OCI-LY1 (cell line): ENCODE data around the gene EYS.

Source experiments
- H2AFZ ChIP-seq: fragments of 200-600 bp; sonication (generic), shearing (Covaris generic); 2 replicates; pipeline ENCODE4 v1.6.0; 2014; ENCODE audit warnings: antibody characterized with exemption, mild to moderate bottlenecking, low read length
- H3F3A ChIP-seq: fragments of 200-600 bp; sonication (generic), shearing (Covaris generic); 2 replicates; pipeline ENCODE4 v1.6.0; 2014; ENCODE audit warnings: mild to moderate bottlenecking, antibody characterized with exemption, low read length, moderate library complexity; ENCODE audit not compliant: insufficient read depth
- H3K27ac ChIP-seq: fragments of 200-600 bp; sonication (generic); 2 replicates; pipeline ENCODE4 v1.5.1; 2014; ENCODE audit warnings: low read length, mixed run types, mild to moderate bottlenecking, low read depth; ENCODE audit not compliant: poor library complexity, severe bottlenecking
- H3K27me3 ChIP-seq: fragments of 200-600 bp; sonication (generic); 2 replicates; pipeline ENCODE4 v1.6.0; 2014; ENCODE audit warnings: antibody characterized with exemption, mild to moderate bottlenecking, low read length, moderate library complexity; ENCODE audit not compliant: insufficient read depth
- H3K36me3 ChIP-seq: fragments of 200-600 bp; sonication (generic); 2 replicates; pipeline ENCODE4 v1.6.1; 2014; ENCODE audit warnings: mild to moderate bottlenecking, antibody characterized with exemption, low read length, moderate library complexity, mixed read lengths; ENCODE audit not compliant: insufficient read depth
- H3K4me1 ChIP-seq: fragments of 200-600 bp; sonication (generic); 2 replicates; pipeline ENCODE4 v1.5.1; 2014; ENCODE audit warnings: mild to moderate bottlenecking, low read length, moderate library complexity; ENCODE audit not compliant: insufficient read depth, severe bottlenecking
- H3K4me2 ChIP-seq: fragments of 200-600 bp; sonication (generic), shearing (Covaris generic); 2 replicates; pipeline ENCODE4 v1.6.1; 2014; ENCODE audit warnings: low read length
- H3K4me3 ChIP-seq: fragments of 200-600 bp; sonication (generic); 2 replicates; pipeline ENCODE4 v1.5.1; 2014; ENCODE audit warnings: low read length, low read depth, mild to moderate bottlenecking, mixed read lengths; ENCODE audit not compliant: poor library complexity, severe bottlenecking
- H3K79me2 ChIP-seq: fragments of 200-600 bp; shearing (Covaris generic); 2 replicates; pipeline ENCODE4 v1.6.1; 2016; ENCODE audit warnings: mixed run types, low read length, mixed read lengths; ENCODE audit not compliant: insufficient read depth
- H3K9ac ChIP-seq: fragments of 200-600 bp; sonication (generic), shearing (Covaris generic); 2 replicates; pipeline ENCODE4 v1.6.1; 2014; ENCODE audit warnings: mild to moderate bottlenecking, low read length, mixed read lengths
- H3K9me2 ChIP-seq: fragments of 200-600 bp; sonication (generic), shearing (Covaris generic); 2 replicates; pipeline ENCODE4 v1.6.1; 2014; ENCODE audit warnings: low read depth, mild to moderate bottlenecking, low read length, mixed read lengths
- H3K9me3 ChIP-seq: fragments of 200-600 bp; shearing (Covaris generic); 2 replicates; pipeline ENCODE4 v1.6.1; 2014; ENCODE audit warnings: low read length, mixed read lengths
- H4K20me1 ChIP-seq: fragments of 200-600 bp; sonication (generic), shearing (Covaris generic); 2 replicates; pipeline ENCODE4 v1.6.0; 2016; ENCODE audit warnings: mild to moderate bottlenecking, low read length; ENCODE audit not compliant: insufficient read depth
- EZH2 ChIP-seq: fragments of 200-600 bp; sonication (generic), shearing (Covaris generic); IDR thresholded peaks from 2 replicates; pipeline ENCODE4 v1.8.0; 2017; ENCODE audit warnings: borderline replicate concordance, mixed run types, mild to moderate bottlenecking, antibody characterized with exemption, low read length, moderate library complexity, mixed read lengths
- TF ChIP-seq, protein P1 (sequence below): fragments of 200-600 bp; sonication (generic), shearing (Covaris generic); IDR thresholded peaks from 2 replicates; pipeline ENCODE4 v1.5.1; 2017; ENCODE audit warnings: mild to moderate bottlenecking, antibody characterized with exemption, low read length, moderate library complexity, mixed read lengths

The EYS gene

DNA sequence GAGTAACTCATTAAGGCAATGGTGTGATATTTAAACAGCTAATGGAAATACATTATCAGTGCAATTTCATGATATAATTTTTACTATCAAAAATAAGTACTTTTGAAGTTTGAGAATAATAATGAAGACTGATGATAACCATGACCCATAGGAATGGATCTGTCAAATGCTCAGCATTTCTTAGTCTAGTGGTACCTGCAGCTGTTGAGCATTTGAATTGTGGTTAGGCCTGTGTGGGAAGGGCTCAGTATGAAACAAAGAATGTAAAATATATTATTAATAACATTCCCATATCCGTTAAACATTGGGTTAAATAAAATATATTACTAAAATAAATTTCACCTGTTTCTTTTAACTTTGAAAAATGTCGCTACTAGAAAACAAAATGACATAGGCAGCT is 1898.5 kb downstream of the EYS start:
- no peaks in the 10 kb centered on the region for H3K27me3 ChIP-seq
- no peak overlapping the region for H3K27ac ChIP-seq
- no peak overlapping the region for H3K4me2 ChIP-seq
- H3K4me3 ChIP-seq, result no peak overlapping the region
- H4K20me1 ChIP-seq, result no peaks in the 10 kb centered on the region
- no peaks in the 10 kb centered on the region for H3K9me2 ChIP-seq
- no peak overlapping the region for H3K9ac ChIP-seq
- no peak overlapping the region for H2AFZ ChIP-seq
- H3F3A ChIP-seq, result no peaks in the 10 kb centered on the region
- H3K79me2 ChIP-seq, result no peaks in the 10 kb centered on the region
- no peaks in the 10 kb centered on the region for H3K9me3 ChIP-seq
- H3K36me3 ChIP-seq, result no peaks in the 10 kb centered on the region
- TF ChIP-seq, protein P1, sequence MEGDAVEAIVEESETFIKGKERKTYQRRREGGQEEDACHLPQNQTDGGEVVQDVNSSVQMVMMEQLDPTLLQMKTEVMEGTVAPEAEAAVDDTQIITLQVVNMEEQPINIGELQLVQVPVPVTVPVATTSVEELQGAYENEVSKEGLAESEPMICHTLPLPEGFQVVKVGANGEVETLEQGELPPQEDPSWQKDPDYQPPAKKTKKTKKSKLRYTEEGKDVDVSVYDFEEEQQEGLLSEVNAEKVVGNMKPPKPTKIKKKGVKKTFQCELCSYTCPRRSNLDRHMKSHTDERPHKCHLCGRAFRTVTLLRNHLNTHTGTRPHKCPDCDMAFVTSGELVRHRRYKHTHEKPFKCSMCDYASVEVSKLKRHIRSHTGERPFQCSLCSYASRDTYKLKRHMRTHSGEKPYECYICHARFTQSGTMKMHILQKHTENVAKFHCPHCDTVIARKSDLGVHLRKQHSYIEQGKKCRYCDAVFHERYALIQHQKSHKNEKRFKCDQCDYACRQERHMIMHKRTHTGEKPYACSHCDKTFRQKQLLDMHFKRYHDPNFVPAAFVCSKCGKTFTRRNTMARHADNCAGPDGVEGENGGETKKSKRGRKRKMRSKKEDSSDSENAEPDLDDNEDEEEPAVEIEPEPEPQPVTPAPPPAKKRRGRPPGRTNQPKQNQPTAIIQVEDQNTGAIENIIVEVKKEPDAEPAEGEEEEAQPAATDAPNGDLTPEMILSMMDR, result no peak
- no peak for TF ChIP-seq EZH2
- H3K4me1 ChIP-seq, result no peaks in the 10 kb centered on the region

DNA sequence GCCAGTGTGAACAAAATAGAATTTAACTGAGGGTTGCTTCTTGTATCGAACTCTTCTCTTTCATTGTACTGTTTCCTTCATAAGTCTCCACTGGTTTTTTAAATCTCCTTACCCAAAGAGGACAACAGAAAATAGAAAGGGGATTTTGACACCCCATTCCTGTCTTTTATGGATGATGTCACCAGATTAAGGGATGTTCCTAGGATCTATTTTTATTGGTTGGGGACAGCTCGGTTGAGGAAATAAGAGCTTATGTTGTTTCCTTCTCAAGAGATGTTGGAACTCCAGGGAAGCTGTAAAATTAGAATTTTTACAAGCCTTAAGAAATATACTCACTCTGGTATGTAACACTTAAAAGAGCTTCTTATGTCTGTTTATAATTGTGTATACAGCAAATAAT is 1900.0 kb downstream of the EYS start:
- H3K27ac ChIP-seq, result no peak overlapping the region

DNA sequence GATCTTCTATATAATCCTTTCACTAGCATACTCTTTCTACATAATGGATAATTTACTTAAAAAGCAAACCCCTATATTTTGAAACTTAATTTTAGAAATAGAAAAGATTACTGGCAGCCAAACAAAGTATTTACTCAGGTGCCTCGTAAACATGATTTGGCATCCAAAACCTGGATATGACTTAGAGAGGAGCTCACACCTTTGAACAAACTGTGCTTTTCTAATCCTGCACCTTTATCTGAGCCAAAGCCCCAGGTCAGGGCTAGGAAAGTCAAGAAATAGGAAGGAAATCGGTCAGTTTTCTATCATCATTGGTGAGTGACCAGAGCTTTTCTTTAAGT is 1900.5 kb downstream of the EYS start:
- TF ChIP-seq, protein P1, result no peak
- no peak for TF ChIP-seq EZH2
- Histone ChIP-seq H2AFZ (no peak overlapping the region), H3K9me2 (no peaks in the 10 kb centered on the region), H3K36me3 (no peaks in the 10 kb centered on the region), H3K27me3 (no peaks in the 10 kb centered on the region), H3F3A (no peaks in the 10 kb centered on the region), H3K27ac (no peak overlapping the region), H3K9ac (no peak overlapping the region), H3K9me3 (no peaks in the 10 kb centered on the region), H3K4me3 (no peak overlapping the region), H3K79me2 (no peaks in the 10 kb centered on the region), H4K20me1 (no peaks in the 10 kb centered on the region), H3K4me1 (no peaks in the 10 kb centered on the region), H3K4me2 (no peak overlapping the region)

More for the DNA sequence above, 1900.0 kb downstream of the EYS start:
- H4K20me1 ChIP-seq, result no peaks in the 10 kb centered on the region
- no peaks in the 10 kb centered on the region for H3K9me3 ChIP-seq
- no peaks in the 10 kb centered on the region for H3F3A ChIP-seq
- H3K36me3 ChIP-seq, result no peaks in the 10 kb centered on the region
- no peaks in the 10 kb centered on the region for H3K9me2 ChIP-seq
- no peak overlapping the region for H3K4me2 ChIP-seq
- H3K27me3 ChIP-seq, result no peaks in the 10 kb centered on the region
- no peak overlapping the region for H3K4me3 ChIP-seq
- no peaks in the 10 kb centered on the region for H3K79me2 ChIP-seq
- TF ChIP-seq, protein P1, result no peak
- no peak for TF ChIP-seq EZH2
- no peak overlapping the region for H2AFZ ChIP-seq
- H3K4me1 ChIP-seq, result no peaks in the 10 kb centered on the region
- no peak overlapping the region for H3K9ac ChIP-seq
